Progenitor cell of endocrine pancreas (in vitro differentiated cells): Measurements from ENCODE around the gene S1PR1. TPM values are rescaled to one million over a fixed set of nuclear protein-coding genes. Genes with fewer than 3 reads are reported as not detected.

Experiments
- DNase-seq: peaks from one replicate; pipeline ENCODE4 v3.0.0; 2021; ENCODE audit warnings: low spot score; ENCODE audit not compliant: unreplicated experiment
- H3K27ac Mint-ChIP-seq: 2 replicates; pipeline ENCODE4 v1.8.0; 2021; ENCODE audit warnings: mild to moderate bottlenecking, moderate library complexity, mixed read lengths
- H3K27me3 Mint-ChIP-seq: 2 replicates; pipeline ENCODE4 v1.8.0; 2021; ENCODE audit warnings: mixed read lengths
- H3K36me3 Mint-ChIP-seq: 2 replicates; pipeline ENCODE4 v1.8.0; 2022; ENCODE audit warnings: mixed read lengths; ENCODE audit not compliant: insufficient read depth
- H3K4me1 Mint-ChIP-seq: 2 replicates; pipeline ENCODE4 v1.8.0; 2021; ENCODE audit warnings: low read depth, mixed read lengths
- H3K4me3 Mint-ChIP-seq: 2 replicates; pipeline ENCODE4 v1.8.0; 2021; ENCODE audit warnings: low read depth, mild to moderate bottlenecking, moderate library complexity, mixed read lengths
- H3K9me3 Mint-ChIP-seq: 2 replicates; pipeline ENCODE4 v1.8.0; 2021; ENCODE audit warnings: low read depth, mixed read lengths
- total RNA-seq: library from RNA; stranded (reverse); gene quantifications from 2 replicates; pipeline ENCODE4 v1.2.1, GENCODE V29; 2021
- TF ChIP-seq, protein P1 (sequence below): fragments of 200-600 bp; sonication (generic); IDR thresholded peaks from one replicate; pipeline ENCODE4 v1.5.0; 2021; ENCODE audit warnings: antibody characterized with exemption, mild to moderate bottlenecking; ENCODE audit not compliant: unreplicated experiment

The S1PR1 gene
- total RNA-seq, 1 donor from 2014 or later: 1.1 TPM

DNA sequence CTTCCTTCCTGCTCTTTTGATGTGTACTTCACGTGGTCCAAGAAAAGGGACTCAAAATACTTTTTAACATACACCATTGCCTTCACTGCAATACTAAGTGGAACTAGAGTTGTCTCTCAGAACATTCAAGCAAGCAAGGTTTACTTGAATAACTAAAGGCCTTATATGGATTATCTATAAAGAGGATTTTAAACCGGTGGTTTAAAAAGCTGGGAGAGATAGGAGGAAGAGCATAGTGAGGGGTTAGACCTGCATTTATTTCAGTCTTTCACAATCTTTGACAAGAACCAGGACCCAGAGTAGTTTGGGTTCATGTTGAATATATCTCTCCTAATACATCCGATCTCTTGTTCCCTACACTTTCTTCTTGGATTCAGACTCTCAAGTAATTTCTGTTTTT is 6.9 kb downstream of the S1PR1 start:
- Mint-ChIP-seq H3K27me3 (peaks cover 23% of the 10 kb centered on the region), H3K4me1 (peaks cover 3% of the 10 kb centered on the region), H3K4me3 (no peak overlapping the region), H3K36me3 (no peaks in the 10 kb centered on the region), H3K9me3 (no peaks in the 10 kb centered on the region), H3K27ac (no peak overlapping the region)
- TF ChIP-seq, protein P1, sequence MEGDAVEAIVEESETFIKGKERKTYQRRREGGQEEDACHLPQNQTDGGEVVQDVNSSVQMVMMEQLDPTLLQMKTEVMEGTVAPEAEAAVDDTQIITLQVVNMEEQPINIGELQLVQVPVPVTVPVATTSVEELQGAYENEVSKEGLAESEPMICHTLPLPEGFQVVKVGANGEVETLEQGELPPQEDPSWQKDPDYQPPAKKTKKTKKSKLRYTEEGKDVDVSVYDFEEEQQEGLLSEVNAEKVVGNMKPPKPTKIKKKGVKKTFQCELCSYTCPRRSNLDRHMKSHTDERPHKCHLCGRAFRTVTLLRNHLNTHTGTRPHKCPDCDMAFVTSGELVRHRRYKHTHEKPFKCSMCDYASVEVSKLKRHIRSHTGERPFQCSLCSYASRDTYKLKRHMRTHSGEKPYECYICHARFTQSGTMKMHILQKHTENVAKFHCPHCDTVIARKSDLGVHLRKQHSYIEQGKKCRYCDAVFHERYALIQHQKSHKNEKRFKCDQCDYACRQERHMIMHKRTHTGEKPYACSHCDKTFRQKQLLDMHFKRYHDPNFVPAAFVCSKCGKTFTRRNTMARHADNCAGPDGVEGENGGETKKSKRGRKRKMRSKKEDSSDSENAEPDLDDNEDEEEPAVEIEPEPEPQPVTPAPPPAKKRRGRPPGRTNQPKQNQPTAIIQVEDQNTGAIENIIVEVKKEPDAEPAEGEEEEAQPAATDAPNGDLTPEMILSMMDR: no peak
- no peak for DNase-seq

DNA sequence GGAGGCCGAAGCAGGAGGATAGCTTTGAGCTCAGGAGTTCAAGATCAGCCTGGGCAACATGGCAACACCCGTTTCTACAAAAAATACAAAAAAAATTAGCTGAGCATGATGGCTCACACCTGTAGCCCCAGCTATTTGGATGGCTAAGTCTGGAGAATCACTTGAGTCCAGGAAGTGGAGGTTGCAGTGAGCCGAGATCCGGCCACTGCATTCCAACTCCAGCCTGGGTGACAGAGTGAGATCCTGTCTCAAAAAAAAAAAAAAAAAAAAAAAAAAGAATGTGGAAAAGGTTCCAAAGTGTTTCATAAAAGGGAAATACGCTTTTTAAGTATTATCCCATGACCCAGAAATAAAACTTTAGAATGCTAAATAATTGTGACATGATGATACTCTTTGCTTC is 8.0 kb downstream of the S1PR1 start:
- Mint-ChIP-seq H3K27me3 (peaks cover 15% of the 10 kb centered on the region), H3K4me1 (peaks cover 3% of the 10 kb centered on the region), H3K9me3 (no peaks in the 10 kb centered on the region), H3K4me3 (no peak overlapping the region), H3K36me3 (no peaks in the 10 kb centered on the region), H3K27ac (no peak overlapping the region)
- no peak for DNase-seq
- TF ChIP-seq, protein P1: no peak

DNA sequence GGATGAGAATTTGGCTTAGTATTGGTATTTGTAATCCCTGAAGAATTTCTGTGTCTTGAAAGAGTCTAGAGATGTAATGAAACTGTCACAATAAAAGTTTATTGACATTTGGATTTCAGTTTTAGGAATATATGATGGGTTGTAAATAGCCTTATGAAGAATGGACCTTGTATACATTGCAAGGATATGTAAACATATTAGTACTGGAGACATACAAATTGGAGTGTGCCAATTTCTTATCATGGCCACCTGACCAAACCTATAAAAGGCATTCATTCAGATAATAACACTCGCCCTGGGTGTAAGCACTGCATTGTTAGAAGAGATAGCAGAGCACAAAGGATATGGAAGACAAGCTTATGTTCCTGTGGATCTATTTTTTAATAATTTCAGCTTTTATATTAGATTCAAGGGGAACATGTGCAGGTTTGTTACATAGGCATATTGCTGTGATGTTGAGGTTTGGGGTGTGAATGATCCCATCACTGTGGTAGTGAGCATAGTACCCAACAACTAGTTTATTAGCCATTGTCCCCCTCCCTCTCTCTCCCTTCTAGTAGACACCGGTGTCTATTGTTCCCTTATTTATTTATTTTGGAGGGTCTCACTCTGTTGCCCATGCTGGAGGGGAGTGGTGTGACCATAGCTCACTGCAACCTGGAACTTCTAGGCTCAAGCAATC is 8.6 kb downstream of the S1PR1 start:
- Mint-ChIP-seq H3K27me3 (peaks cover 12% of the 10 kb centered on the region), H3K36me3 (no peaks in the 10 kb centered on the region), H3K4me3 (no peak overlapping the region), H3K27ac (no peak overlapping the region), H3K4me1 (peaks cover 3% of the 10 kb centered on the region), H3K9me3 (no peaks in the 10 kb centered on the region)
- TF ChIP-seq, protein P1: no peak
- DNase-seq: no peak

DNA sequence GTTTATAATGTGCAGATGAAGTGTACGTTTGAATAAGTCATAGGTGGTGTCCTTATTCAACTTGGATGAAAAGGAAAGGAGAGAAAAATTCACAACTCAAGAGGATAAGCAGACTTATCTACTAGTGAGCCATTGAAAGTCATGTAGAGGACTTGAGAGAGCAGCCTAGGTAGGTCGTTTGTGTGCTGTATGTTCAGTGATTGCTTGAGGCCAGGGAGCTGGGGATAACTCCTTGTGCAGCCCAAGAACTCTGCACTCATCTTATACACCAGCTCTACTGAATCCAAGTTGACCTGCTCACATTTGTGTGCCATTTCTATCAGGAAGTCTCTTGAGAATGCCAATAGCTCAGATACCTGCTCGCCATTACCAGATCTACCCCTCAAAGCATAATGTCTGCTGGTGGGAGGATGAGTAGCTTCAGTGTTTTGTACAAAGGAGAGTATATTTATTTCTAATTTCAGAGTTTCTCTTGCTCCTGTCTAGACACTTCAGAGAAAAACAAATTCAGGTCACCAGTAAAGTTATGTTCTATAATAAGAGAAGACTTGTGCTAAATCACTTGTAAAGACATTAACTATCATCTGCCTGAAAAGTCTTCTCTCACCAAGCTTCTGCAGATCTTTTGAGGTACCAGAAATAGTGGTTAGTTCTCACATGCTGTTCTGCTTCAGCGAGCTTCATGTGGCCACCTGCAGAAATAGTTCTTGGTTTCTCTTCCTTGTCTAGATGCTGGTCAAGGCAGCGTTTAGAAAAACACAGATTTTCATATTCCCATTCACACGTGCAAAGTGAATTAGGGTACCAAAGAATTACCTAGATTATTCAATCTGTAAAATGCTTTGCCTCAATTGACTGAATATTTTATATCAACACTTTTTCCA is 10.8 kb downstream of the S1PR1 start:
- Mint-ChIP-seq H3K27me3 (peaks cover 6% of the 10 kb centered on the region), H3K27ac (no peak overlapping the region), H3K4me3 (no peak overlapping the region), H3K9me3 (no peaks in the 10 kb centered on the region), H3K4me1 (peaks cover 3% of the 10 kb centered on the region), H3K36me3 (no peaks in the 10 kb centered on the region)
- DNase-seq: no peak
- TF ChIP-seq, protein P1: no peak

DNA sequence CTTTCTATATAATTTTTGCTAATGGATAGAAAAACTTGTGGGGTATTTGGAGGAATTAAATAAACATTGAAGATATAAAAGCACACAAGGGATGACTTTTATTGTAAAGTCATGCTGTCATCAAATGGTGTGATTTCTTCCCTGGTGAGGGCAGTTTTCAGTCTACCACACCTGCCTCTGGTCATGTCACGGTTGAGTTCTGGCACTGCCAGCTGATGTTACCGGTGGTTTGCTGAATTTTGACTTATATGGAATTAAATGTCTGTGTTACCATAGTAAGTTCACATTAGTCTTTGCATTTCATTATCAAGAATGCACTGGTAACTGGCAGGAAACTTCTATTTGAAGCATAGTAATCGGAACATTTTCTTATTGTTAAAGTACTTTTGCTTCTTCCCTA is 13.4 kb downstream of the S1PR1 start:
- Mint-ChIP-seq H3K9me3 (no peaks in the 10 kb centered on the region), H3K4me3 (no peak overlapping the region), H3K27ac (no peak overlapping the region), H3K4me1 (peaks cover 2% of the 10 kb centered on the region), H3K36me3 (no peaks in the 10 kb centered on the region), H3K27me3 (peaks cover 5% of the 10 kb centered on the region)
- no peak for DNase-seq
- TF ChIP-seq, protein P1: no peak
